Activated CD4-positive, alpha-beta T cell treated with anti-CD3 and anti-CD28 coated beads, Interleukin-10, Interleukin-2, amounts not matched to agents 100 ng/mL and 50 ng/mL, durations not matched to agents 16 hours and 8 hours (primary cell): Measurements from ENCODE around the gene KBTBD2.
A peak's percentile ranks its signal among the peaks of the same experiment; 100 is the strongest.
"Not testable (repeated sequence)": the region's sequence is repeated elsewhere in the genome, so short reads cannot be mapped to it uniquely, and the experiment has no call there.

ENCODE experiments used
- DNase-seq: peaks from one replicate; pipeline ENCODE4 v3.0.0-alpha.2; 2020

KBTBD2 gene

GRCh38 chr7:32850654-32851053 lies 40.9 kb downstream of the KBTBD2 start:
- not testable (repeated sequence) for DNase-seq

GRCh38 chr7:32848655-32849054 lies 42.9 kb downstream of the KBTBD2 start:
- DNase-seq = not testable (repeated sequence)

- peak; percentile 89 for DNase-seq
Measured at GRCh38 chr7:32846630-32847225, 44.8 kb downstream of the KBTBD2 start.

GRCh38 chr7:32844748-32845147 lies 46.8 kb downstream of the KBTBD2 start:
- not testable (repeated sequence) for DNase-seq

- not testable (repeated sequence) for DNase-seq
Measured at GRCh38 chr7:32843763-32844162, 47.8 kb downstream of the KBTBD2 start.

GRCh38 chr7:32839846-32840245 lies 51.7 kb downstream of the KBTBD2 start:
- DNase-seq = not testable (repeated sequence)

- DNase-seq = not testable (repeated sequence)
Measured at GRCh38 chr7:32828996-32829752, 62.4 kb downstream of the KBTBD2 start.
